ENCODE data around the gene TEKT1.
"Not testable (repeated sequence)": the region's sequence is repeated elsewhere in the genome, so short reads cannot be mapped to it uniquely, and the experiment has no call there.

Gene TEKT1

DNA sequence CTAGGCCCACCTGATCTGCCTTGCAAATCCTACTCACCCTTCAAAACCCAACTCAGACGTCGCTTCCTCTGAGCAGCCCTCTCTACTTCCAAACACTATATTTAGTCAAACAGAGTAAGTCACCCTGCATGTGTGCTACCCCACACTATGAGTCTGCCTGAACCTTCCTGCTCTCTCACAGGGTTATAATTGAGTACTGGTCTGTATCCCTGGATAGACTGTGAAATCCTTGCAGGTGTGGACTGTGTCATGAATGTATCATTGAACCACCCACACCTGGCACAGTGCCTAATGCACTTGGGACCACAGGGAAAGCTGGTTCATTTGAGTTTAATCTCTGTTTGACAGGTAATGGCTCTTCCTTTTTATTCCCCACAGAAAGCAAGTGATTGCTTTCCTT lies 52.1 kb downstream of the TEKT1 start:
- TF ChIP-seq, protein P1, sequence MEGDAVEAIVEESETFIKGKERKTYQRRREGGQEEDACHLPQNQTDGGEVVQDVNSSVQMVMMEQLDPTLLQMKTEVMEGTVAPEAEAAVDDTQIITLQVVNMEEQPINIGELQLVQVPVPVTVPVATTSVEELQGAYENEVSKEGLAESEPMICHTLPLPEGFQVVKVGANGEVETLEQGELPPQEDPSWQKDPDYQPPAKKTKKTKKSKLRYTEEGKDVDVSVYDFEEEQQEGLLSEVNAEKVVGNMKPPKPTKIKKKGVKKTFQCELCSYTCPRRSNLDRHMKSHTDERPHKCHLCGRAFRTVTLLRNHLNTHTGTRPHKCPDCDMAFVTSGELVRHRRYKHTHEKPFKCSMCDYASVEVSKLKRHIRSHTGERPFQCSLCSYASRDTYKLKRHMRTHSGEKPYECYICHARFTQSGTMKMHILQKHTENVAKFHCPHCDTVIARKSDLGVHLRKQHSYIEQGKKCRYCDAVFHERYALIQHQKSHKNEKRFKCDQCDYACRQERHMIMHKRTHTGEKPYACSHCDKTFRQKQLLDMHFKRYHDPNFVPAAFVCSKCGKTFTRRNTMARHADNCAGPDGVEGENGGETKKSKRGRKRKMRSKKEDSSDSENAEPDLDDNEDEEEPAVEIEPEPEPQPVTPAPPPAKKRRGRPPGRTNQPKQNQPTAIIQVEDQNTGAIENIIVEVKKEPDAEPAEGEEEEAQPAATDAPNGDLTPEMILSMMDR (IDR thresholded peaks at IDR 0.05; ENCODE audit: borderline replicate concordance, insufficient read depth, low read depth, low read length), result no peak
- no peak overlapping the region for H3K4me3 ChIP-seq (ENCODE audit: low read depth, low read length)

DNA sequence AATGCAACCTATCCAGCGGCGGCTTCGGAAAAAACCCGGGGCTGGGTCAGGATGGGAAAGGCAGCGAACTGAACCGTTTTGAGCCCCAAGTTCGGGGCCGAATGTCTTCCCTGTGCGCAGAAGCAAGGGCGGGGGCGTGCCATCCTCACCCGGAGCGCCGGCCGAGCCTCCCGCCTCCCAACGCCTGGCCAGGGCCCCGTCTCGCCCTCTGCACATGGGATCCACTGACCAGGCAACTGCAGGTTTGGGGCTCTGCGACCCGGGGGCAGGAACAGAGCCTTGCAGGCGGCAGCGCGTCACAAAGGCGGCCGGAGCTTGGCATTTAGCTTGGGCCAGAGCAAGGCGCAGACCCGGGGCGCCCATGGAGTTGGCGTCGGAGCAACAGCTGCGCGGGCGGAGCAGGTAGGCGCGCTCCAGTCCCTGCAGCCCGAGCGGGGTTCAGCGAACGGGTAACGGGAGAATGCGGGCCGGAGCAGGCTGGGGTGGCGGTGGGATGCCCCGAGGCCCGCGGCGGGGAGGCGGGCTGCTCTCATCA lies 55.6 kb downstream of the TEKT1 start, which contains the start of gene FBXO39:
Gene FBXO39 (plus strand): TSS at position 345 of the 535 bp plus-strand sequence. CDS start 3,654 bp downstream, outside the sequence.
- H3K4me3 ChIP-seq (ENCODE audit: low read depth, low read length), result no peak within 1 kb of the TSS
- TF ChIP-seq, protein P1 (IDR thresholded peaks at IDR 0.05; ENCODE audit: borderline replicate concordance, insufficient read depth, low read depth, low read length), result no peak

DNA sequence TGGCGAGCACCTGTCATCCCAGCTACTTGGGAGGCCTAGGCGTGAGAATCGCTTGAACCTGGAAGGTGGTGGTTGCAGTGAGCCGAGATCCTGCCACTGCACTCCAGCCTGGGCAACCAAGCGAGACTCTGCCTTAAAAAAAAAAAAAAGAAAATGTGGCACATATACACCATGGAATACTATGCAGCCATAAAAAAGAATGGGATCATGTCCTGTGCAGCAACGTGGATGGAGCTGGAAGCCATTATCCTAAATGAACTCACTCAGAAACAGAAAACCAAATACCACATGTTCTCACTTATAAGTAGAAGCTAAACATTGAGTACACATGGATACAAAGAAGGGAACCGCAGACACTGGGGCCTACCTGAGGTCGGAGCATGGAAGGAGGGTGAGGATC lies 56.6 kb downstream of the TEKT1 start:
- not testable (repeated sequence) for H3K4me3 ChIP-seq (ENCODE audit: low read depth, low read length)

DNA sequence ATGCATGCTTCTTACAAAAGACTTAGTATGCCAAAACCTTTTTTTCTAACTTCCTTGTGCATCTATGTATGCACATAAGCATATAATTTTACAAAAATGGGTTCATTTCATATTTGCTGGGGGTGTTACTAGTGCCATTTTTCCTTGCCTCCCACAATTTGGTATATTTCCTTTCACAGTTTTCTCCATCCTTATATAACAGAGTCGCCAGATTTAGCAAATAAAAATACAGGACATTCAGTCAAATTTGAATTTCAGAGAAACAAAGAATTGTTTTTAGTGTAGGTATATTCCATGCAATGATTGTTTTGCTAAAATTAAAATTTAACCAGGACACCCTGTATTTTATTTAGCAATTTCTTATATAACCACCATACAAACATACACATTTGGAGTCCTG lies 59.5 kb downstream of the TEKT1 start:
- H3K4me3 ChIP-seq (ENCODE audit: low read depth, low read length), result no peak overlapping the region
- TF ChIP-seq, protein P1 (IDR thresholded peaks at IDR 0.05; ENCODE audit: borderline replicate concordance, insufficient read depth, low read depth, low read length), result no peak

DNA sequence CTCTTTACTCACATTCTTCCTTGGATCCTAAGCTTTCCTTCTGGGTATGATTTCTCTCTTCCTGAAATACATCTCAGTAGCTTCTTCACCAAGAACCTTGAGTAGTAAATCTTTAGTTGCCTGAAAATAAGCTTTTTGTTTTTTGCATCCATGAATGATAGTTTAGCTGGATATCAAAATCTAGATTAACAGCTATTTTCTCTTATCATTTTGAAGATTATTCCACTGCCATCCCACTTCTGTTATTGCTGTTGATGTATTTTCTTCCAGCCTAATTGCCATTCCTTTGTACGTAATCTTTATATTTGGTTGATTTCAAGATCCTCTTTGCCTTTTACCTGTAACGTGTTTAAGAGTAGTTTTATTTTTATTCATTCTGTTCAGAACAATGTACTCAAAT lies 63.1 kb downstream of the TEKT1 start:
- no peak overlapping the region for H3K4me3 ChIP-seq (ENCODE audit: low read depth, low read length)
- TF ChIP-seq, protein P1 (IDR thresholded peaks at IDR 0.05; ENCODE audit: borderline replicate concordance, insufficient read depth, low read depth, low read length), result no peak

DNA sequence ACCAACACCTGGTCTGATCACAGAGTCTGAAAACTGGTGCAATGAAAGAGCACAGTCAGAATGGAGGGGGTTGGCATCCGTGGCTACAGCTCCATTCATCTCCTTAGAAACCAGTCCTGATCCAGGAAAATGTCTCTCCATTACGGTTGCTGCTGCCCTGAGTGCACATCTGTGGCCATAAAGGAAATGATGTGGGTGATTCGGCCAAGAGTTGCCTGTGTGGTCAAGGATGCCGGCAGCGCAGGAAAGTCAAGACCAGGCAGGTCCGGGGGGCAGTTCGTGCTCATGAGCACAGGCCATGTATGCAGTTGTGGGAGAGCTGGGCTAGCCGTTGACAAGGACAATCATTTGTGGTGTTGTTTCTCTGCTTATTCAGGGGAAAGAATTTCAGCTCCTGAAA lies 69.8 kb downstream of the TEKT1 start:
- TF ChIP-seq, protein P1 (IDR thresholded peaks at IDR 0.05; ENCODE audit: borderline replicate concordance, insufficient read depth, low read depth, low read length), result no peak
- no peak overlapping the region for H3K4me3 ChIP-seq (ENCODE audit: low read depth, low read length)

DNA sequence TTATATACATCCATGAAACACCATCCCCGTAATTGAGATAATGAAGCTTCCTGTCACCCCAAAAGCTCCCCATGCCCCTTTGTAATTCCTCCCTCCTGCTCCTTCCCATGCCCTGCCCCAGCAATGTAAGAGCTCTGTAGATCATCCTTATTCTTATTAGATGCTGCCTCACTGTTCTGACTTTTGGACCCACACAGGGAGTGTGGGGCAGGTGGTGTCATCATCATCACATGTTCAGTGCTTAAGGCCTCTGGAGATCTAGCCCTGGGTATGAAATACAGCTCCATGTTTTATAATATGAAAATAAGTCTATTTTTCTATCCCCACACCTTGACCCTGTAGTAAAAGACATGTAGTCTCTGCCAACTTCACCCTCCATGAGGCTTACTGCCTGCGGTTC lies 73.8 kb downstream of the TEKT1 start:
- no peak overlapping the region for H3K4me3 ChIP-seq (ENCODE audit: low read depth, low read length)
- TF ChIP-seq, protein P1 (IDR thresholded peaks at IDR 0.05; ENCODE audit: borderline replicate concordance, insufficient read depth, low read depth, low read length), result no peak

Data from GM12875 (cell line).